GM23338 (cell line): ENCODE results near the gene KRT84.

Experiments
- TF ChIP-seq, protein P1 (sequence below), 2 experiments: fragments of 200-600 bp in 1 of 2; sonication (generic) in 1 of 2; conservative IDR thresholded peaks; 2 replicates each; pipeline versions ENCODE4 v1.5.1 to v1.6.1; 2016 to 2017; ENCODE audit warnings: antibody characterized with exemption in 2 of 2, low read depth in 2 of 2, mild to moderate bottlenecking in 2 of 2, moderate library complexity in 1 of 2
- TF ChIP-seq, protein P2 (sequence below): IDR thresholded peaks from one replicate; pipeline ENCODE4 v1.6.1; 2018; ENCODE audit warnings: antibody characterized with exemption; ENCODE audit not compliant: unreplicated experiment

DNA sequence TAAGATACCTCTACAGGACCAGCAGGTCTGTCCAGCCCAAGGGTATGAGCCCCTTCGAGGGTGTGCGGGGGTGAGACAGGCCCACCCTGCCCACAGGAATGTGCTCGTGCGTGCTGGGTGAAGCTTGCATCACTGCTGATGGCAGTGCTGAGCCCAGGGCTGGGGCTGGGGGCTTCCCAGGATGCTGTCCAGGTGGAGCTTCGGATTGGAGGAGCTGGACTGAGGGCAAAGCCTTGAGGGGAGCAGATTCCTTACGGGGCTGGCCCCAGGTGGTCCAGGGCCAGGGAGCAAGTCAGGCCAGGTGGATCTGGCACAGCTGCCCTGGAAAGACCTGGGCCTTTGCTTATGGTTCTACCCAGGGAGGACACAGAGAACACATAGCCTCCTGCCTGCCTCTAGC, 15.6 kb downstream of the KRT84 start:
- TF ChIP-seq, protein P1, sequence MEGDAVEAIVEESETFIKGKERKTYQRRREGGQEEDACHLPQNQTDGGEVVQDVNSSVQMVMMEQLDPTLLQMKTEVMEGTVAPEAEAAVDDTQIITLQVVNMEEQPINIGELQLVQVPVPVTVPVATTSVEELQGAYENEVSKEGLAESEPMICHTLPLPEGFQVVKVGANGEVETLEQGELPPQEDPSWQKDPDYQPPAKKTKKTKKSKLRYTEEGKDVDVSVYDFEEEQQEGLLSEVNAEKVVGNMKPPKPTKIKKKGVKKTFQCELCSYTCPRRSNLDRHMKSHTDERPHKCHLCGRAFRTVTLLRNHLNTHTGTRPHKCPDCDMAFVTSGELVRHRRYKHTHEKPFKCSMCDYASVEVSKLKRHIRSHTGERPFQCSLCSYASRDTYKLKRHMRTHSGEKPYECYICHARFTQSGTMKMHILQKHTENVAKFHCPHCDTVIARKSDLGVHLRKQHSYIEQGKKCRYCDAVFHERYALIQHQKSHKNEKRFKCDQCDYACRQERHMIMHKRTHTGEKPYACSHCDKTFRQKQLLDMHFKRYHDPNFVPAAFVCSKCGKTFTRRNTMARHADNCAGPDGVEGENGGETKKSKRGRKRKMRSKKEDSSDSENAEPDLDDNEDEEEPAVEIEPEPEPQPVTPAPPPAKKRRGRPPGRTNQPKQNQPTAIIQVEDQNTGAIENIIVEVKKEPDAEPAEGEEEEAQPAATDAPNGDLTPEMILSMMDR (conservative IDR thresholded peaks at IDR 0.05; ENCODE audit: low read depth in 2 of 2) = no peak
- TF ChIP-seq, protein P2, sequence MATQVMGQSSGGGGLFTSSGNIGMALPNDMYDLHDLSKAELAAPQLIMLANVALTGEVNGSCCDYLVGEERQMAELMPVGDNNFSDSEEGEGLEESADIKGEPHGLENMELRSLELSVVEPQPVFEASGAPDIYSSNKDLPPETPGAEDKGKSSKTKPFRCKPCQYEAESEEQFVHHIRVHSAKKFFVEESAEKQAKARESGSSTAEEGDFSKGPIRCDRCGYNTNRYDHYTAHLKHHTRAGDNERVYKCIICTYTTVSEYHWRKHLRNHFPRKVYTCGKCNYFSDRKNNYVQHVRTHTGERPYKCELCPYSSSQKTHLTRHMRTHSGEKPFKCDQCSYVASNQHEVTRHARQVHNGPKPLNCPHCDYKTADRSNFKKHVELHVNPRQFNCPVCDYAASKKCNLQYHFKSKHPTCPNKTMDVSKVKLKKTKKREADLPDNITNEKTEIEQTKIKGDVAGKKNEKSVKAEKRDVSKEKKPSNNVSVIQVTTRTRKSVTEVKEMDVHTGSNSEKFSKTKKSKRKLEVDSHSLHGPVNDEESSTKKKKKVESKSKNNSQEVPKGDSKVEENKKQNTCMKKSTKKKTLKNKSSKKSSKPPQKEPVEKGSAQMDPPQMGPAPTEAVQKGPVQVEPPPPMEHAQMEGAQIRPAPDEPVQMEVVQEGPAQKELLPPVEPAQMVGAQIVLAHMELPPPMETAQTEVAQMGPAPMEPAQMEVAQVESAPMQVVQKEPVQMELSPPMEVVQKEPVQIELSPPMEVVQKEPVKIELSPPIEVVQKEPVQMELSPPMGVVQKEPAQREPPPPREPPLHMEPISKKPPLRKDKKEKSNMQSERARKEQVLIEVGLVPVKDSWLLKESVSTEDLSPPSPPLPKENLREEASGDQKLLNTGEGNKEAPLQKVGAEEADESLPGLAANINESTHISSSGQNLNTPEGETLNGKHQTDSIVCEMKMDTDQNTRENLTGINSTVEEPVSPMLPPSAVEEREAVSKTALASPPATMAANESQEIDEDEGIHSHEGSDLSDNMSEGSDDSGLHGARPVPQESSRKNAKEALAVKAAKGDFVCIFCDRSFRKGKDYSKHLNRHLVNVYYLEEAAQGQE = no peak
